AG08396 (cell line): ENCODE results near the gene TIAM2.
"Not testable (repeated sequence)": the region's sequence is repeated elsewhere in the genome, so short reads cannot be mapped to it uniquely, and the experiment has no call there.

Experiments used
- DNase-seq: peaks from one replicate; pipeline ENCODE4 v3.0.0; 2012; ENCODE audit warnings: low spot score, mixed read lengths

TIAM2 gene

DNA sequence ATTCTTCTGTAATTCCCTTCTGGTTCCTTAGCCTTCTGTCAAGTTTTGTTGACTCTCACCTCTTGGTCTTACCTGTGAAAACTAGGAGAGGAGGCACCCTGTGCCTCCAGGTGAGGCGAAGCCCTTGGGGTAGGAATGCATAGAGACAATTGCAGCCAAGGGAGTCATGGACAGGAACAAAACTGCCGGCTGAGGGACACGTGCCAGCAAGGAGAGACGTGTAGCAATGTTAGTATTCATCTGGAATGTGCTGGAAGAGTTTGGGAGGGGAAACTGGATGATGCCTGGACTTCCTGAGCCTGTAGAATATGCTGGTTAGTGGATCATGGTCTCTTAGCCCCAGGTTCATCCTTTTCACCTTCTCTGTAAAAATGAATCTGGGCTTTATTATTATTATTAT is 3.9 kb upstream of the TIAM2 start:
- no peak for DNase-seq

DNA sequence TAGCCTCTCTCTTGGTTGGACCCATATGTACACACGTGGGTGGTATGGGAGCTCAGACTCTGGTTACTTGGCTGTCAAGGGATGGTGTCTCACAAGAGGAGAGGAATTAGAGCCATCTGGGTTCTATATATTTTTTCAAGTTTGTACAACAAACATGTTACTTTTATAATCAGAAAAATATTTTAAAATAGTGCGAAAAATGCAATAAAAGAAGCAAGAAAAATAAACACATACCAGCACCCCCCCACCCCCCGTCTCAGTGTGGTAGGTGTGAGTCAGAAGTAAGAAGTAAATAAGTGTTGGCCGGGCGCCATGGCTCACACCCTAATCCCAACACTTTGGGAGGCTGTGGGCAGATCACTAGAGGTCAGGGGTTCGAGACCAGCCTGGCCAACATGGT is 2.1 kb upstream of the TIAM2 start:
- DNase-seq: no peak

DNA sequence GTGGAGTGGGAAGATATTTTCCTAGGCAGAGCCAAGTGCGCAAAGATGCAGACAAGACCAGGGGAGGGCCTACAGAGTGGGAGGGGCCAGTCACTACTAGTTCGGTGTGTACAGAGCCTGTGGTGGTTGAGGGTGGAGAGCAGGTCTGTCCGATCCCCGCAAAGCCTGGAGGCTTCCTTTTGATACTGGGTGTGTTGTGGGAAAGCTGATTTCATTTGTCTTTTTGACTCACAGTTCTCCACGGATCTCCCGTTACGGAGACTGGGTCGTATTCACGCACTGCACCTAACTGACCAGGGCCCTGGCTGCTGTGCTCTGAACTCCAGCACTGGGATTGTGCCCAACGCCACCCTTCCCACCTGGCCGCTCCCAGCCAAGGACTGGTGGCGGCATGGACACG is 1.4 kb upstream of the TIAM2 start:
- DNase-seq: no peak

DNA sequence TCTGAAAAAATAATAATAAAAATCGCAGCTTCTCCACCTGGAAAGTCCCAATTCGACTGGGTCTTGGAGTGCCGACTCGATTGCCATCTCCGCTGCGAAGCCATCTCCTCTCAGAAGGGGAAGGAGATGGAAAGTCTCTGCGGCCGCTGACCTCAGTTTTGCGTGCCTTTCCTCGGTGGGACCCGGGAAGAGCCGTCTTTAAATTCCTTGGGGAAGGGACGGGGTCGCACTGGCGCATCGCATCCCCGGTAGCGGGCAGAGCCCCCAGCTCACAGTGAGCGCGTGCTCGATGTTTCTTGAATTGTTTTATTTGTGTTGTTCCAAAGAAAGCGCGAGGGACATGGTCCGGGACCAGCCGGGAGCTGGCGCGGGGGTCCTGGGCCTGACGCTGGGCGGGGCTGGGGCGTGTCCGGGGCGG is 270 bp upstream of the TIAM2 start:
- DNase-seq: no peak

DNA sequence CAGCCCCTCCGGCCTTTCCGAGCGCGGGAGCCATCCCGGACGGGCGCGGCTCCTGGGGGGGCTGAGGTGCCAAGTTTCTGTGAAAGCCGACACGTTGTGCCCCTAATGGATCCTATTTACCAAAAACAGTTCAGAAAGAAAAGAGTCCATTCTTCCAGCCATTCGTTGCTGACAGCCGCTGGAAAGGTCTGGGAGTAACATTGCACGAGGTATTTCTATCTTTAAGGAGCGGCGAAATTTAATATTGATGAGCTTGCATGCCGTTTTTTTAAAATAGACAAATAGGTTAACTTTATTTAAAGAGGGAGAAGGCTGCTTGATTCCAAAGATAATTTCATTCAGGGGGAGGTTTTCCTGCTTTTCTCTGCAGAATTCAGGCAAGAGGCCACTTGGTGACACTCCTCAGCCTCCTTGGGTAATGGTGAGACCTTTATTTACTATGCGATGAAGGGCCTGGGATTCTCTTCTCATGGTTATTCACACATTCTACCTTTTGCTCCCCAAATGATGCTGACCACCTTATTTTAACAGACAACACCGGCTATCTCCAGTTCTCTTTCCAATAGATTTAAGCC is 988 bp downstream of the TIAM2 start:
- no peak for DNase-seq

DNA sequence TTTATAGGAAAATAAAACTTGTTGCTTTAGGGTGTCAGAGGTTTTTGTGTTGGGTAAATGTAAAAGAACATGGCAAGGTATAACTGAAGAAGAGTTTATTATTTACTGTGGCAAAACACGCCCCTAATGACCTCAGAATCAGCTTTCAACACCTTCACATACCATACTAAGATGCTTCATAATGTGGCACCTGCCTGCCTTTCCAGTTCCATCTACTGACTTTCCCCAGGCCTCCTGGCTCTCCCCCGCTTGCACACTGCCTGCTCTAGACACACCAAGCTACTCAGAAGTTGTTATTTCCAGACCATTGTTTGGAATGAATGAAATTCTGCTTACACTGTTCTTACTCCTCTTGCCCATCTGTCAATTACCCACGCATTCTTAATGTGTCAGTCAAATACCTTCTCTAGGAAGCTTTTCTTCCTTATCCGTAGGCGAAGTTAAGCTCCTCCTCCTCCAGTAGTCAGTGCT is 1.8 kb downstream of the TIAM2 start:
- DNase-seq: no peak

DNA sequence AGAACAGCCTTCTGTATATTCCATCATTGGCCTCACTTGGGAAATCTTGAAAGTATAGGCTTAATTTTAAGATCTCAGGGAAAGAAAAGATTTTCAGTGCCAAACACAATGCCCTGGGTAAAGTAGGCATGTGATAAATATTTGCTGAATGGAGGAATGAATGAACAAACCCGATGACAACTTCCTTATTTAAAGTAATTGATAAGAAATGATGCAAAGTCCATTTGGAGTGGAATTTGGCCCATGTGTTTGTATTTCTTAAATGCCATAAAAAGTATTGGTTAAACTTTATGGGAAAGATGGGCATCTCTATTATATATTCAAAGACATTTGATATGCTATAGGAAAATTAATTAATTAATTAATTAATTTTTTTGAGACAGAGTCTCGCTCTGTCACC is 3.7 kb downstream of the TIAM2 start:
- DNase-seq: no peak

DNA sequence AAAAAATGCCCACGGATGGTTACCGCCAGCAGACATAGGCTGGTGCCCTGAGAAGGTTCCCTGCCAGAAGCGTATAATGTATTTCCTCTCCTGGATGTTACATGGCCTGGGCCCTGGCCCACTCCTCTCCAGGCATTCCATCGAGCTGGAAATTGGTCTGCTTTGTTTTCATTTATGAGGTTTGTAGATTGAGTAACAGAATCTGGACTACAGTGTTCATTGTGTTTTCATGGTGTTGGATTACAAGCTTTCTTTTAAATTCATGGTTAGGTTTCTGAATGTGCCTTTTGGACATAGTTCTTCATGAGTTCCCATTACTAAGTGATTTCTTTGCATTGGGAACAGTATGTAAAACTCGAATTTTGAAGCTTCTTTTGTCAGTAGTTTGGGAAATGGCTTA is 6.4 kb downstream of the TIAM2 start:
- DNase-seq: peak; percentile 32

DNA sequence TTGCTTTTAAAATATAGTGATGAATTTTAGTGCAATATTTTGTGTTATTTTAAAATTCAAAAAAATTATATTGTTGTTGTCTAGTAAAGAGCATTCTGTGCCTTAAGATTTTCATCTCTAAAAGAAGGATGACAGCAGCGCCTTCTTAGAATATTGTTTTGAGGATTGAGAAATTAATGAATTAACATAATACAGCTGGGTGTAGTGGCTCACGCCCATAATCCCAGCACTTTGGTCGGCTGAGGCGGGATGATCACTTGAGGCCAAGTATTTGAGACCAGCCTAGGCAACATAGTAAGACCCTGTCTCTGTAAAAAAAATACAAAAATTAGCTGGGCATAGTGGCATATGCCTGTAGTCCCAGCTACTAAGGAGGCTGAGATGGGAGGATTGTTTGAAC is 6.8 kb downstream of the TIAM2 start:
- DNase-seq: no peak

DNA sequence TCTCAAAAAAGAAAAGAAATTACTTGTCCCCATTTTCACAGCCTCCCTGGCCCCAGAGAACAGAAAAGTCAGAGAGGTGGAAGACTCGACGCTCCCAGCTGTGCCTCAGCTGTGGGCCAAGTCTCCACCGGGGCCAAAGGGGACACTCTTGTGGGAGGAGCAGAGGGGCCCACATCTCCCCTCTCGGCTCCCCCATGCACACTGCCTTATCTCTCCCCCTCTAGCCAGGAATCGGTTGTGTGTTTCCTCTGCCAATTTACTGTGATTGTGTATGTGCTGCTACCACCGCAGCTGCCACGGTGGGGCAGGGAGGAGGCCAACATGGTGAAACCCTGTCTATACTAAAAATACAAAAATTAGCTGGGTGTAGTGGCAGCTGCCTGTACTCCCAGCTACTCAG is 8.4 kb downstream of the TIAM2 start:
- DNase-seq: no peak

DNA sequence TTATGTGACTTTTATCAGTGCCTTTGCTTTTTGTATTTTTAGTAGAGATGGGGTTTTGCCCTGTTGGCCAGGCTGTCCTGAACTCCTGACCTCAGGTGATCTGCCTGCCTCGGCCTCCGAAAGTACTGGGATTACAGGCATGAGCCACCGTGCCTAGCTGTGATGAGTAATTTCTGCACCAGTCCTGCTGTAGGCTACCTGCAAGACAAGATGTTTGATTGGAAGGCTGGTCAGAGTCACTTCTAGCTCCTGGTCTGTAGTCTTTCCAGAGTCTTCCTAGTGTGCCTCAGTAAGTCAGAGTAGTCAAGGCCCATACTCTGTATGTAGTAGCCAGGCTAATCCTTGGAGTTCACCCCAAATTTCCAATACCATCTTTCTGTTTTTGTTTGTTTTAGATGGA is 8.9 kb downstream of the TIAM2 start:
- DNase-seq: no peak

DNA sequence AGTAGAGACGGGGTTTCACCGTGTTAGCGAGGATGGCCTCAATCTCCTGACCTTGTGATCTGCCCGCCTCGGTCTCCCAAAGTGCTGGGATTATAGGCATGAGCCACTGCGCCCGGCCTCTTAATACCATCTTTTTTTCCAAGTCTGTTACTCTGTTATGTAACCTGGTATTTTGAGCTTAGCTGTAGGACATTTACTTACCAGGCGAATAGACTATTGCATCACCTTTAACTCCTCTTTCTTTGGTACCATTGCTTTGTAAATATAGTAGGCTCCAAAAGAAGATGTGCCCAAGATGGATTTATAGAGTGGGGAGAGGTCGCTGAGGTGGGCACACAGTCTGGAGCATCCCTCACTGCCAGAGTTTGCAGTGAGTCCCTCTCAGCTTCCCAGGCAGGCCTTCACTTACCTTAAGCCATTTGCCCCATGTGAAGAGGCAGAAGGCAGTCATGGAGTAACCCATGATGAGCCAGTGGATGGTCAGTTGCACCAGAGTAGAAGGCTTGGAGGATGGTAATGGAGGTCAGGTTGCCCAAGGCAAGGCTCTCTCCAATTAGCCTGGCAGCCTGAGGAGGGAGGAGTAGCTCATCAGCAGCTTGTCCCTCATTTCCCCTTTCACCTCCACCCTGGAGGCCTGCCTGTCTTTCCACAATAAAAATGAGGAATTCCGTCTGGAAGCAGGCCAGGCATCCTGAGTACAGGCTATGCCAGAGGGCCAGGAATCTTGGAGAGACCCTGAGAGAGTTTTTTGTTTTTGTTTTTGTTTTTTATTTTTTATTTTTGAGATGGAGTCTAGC is 9.7 kb downstream of the TIAM2 start:
- DNase-seq: no peak

DNA sequence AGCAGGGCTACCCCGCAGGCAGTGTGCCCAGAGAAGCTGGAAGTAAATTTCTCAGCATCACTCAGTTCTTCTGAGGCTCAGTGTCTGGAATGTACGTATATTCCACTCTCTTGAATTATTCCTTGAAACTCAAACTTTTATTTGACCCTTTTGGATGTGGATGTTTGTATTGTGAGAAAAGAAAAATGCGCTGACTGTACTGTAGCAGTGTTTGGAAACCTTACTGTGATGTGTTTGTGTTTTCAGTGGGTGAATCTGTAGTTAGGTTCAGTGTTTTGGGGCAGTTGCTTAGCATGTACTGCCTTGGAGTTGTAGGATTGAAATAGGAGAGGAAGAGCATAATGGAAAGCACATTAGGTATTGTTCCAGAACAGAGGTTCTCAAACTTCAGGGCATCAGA is 13.5 kb downstream of the TIAM2 start:
- DNase-seq: no peak

DNA sequence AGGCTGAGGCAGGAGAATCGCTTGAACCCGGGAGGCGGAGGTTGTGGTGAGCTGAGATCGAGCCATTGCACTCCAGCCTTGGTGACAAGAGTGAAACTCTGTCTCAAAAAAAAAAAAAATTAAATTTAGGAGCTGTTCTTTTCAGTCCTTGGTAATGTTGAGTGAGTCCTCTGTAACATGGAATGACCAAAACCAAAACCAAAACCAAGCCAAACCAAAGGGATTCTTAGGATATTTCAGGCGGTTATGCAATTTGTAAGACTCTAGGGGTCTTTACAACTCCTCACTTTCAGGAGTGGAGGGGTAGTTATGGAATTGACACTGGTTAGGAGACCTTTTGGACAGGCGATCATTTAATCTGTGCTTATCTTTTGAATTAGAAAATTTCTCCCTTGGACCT is 15.8 kb downstream of the TIAM2 start:
- DNase-seq: no peak

DNA sequence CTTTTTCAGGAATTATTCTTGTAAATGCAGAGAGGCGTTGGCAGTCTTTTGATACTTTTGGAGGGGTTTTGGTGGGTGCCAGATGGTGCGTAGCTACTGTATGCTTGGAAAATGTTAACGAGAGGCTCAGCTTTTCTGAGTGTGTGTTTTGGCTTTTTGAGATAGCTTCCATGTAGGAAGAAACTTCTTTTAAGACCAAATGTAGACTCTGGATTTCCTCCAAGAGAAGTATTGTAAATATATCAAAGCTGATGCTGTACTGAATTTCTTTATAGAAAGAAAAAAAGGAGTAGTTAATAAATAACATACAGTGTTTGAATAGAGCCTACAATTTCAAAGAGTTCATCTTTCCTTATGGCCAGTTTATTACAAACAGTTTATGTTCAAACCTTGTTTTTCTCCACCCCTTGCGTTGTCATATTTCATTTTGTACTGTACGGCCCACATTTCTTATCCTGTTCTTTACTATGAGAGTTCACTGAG is 16.7 kb downstream of the TIAM2 start:
- no peak for DNase-seq

DNA sequence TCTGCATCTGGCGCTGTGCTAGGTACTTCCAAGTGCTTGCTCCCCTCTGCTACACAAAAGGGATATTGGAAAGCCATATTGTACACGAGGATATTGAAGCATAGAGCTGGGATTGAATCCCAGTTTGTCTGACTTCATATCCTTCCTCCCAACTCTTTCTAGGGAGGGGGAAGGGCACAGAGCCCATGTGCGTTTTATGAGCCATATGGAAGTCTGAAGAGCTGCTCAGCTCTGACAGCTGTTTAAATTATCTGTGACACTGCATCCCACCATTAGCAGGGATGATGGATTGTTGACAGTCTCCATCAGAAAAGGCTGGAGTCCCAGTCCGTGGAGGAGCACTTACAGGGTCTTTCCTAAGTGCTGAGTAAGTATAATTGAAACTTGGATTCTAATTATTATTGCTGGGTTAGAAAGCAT is 18.4 kb downstream of the TIAM2 start:
- no peak for DNase-seq

DNA sequence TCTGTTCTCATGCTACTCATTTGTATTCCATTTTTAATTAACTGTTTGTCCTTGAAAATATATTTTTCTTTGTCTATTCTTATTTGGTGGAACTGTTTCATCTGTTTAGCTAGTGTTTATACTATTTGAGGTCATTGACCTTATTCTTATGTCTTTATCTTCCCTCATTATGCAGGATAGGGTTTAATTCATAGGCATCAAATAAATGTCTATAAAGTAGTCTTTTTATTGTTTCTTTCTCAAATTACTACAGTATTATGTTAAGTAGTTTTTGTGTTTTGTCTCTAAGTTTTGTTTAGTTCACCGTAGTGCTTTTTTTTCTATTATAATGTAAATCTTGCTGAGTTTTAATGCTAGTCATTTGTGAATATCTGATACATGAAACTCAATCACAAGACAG is 19.0 kb downstream of the TIAM2 start:
- DNase-seq: no peak

DNA sequence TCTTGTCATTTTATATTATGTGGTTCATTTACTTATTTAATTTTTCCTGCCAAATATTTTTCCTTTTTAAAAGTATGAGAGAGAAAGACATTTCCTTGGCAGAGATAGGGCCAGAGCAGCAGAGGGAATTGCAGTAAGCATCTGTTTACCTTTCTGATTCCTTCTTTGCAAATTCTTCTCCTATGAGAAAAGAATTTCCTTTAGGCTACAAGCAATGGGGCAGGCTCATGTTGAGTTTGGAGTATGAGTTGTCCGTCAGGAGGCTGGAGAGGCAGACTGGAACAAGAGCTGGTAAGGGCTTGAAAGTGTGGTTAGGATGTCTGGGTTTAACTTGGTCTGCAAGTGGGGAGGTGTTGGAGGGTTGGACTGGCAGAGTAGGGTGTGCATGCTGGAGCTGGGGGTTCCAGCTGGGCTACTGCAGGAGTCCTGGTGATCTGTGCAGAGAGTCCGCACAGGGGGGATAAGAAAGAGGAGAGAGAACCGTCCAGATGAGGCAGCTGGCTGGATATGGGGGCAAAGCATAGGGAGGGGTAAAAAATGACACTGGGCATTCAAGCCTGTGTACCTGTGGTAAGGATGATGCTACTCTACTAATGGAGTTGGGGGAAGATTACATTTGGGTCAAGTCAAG is 19.7 kb downstream of the TIAM2 start:
- peak; percentile 54 for DNase-seq

DNA sequence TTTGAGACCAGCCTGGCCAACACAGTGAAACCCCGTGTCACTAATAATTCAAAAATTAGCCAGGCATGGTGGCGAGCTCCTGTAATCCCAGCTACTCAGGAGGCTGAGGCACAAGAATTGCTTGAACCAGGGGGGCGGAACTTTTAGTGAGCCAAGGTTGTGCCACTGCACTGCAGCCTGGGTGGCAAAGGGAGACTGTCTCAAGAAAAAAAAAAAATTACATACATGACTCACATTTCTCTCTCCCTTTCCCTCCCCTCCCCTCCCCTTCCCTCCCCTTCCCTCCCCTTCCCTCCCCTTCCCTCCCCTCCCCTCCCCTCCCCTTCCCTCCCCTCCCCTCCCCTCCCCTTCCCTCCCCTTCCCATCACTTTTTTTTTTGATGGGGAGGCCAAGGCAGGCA is 23.3 kb downstream of the TIAM2 start:
- not testable (repeated sequence) for DNase-seq

DNA sequence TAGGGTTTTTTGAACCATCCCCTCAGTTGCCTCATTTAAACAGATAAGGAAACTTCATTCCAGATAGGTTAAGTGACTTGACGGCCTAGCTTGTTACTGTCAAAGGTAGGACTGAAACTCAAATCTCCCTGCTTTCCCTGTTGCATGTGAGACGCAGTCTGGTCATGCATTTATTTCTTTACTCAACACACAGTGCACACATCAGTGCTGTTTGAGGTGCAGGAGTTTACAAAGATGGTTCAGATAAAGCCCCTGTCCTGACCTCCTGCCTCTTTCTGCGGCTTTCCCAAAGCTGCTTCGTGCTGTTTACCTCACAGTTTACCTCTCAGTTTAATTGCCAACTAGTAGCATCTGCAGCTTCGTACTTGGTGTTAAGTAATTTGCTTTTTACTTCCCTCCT is 26.6 kb downstream of the TIAM2 start:
- DNase-seq: no peak

DNA sequence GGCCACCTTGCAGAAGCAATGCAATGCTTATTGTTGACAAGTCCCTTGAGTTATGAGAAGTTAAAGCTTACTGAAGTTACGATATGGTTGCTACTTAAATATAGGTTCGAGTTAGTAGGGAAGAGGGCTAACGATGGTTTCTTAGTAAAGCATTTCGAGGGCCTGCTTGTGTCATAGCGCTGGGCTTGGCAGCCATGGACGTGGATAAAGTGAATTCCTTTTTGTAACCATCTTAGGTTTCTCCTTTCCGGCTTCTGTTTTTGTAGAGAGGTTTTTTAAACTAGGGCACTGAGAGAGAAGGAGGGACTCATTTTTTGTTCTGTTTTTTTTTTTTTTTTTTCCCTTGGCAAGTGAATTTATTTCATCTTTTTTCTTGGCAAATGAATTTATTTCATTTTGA is 27.6 kb downstream of the TIAM2 start:
- no peak for DNase-seq

DNA sequence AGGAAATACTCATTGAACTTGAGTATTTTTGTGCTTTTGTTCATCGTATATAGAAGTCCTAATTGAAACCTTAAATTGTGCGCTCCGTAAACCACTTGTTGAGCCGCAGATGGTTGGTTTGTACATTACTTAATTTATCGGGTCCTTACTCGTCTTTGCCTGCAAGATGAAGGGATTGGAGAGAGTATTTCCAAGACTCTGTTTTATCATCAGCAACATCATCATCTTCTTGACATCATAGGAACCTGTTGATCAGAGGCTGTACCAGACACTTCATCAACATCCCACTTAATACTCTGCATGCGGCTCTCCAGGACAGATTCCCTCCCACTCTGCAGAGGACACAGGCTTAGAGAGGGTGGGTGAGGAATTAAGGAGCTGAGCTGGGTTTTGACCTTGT is 28.6 kb downstream of the TIAM2 start:
- DNase-seq: no peak

DNA sequence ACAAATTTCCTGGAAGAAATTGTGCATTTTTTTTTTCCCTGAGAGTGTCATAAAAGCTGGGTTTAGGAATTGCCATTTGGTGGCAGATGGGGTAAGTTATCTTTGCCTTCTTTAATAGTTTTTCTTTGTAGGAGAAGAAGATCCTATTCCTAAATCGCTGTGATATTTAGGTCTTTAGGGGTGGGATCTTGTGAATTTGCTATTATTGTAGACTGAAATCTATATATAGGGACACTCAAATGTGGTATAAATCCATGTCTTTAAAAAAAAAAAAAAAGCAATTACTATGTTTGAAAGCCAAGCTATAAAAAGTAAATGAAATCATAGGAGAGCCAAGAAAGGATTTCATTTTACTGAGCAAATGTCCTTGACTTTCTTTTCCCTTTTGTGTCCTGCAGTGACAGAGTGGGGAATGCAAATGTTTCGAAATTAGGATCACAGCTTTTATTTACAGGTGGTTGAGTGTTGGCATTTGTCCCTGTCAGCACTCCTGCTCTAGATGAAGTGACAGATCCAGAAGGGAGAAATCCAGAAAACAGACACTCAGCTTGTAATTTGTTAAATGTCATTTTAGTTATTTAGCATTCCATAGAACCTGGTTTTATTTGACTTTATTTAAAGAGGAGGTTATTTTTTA is 29.4 kb downstream of the TIAM2 start:
- DNase-seq: no peak
